Measurements from ENCODE around the gene TOMM7.

TOMM7 gene

DNA sequence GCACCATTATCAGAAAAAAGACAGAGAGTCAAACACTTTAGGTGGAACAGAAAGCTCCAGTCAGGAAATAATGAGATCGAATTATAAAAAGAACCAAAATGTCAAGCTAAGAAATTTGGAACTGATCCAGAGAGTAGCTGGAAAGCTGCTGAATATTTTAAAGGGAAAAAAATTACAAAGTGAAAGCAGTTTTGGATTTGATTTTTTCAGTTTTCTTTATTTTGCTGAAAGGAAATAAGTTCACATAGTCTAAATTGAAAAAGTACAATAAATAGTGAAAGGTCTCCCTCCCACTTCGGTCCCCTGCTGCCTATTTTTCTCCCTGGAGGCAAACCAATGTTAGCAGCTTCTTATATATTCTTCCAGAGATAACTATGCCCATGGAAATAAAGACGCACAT is 11.3 kb upstream of the TOMM7 start:
- H3K4me3 ChIP-seq (ENCODE audit: low read depth, low read length), result no peak overlapping the region
- TF ChIP-seq, protein P1, sequence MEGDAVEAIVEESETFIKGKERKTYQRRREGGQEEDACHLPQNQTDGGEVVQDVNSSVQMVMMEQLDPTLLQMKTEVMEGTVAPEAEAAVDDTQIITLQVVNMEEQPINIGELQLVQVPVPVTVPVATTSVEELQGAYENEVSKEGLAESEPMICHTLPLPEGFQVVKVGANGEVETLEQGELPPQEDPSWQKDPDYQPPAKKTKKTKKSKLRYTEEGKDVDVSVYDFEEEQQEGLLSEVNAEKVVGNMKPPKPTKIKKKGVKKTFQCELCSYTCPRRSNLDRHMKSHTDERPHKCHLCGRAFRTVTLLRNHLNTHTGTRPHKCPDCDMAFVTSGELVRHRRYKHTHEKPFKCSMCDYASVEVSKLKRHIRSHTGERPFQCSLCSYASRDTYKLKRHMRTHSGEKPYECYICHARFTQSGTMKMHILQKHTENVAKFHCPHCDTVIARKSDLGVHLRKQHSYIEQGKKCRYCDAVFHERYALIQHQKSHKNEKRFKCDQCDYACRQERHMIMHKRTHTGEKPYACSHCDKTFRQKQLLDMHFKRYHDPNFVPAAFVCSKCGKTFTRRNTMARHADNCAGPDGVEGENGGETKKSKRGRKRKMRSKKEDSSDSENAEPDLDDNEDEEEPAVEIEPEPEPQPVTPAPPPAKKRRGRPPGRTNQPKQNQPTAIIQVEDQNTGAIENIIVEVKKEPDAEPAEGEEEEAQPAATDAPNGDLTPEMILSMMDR (IDR thresholded peaks at IDR 0.05; ENCODE audit: borderline replicate concordance, insufficient read depth, low read depth, low read length), result no peak

DNA sequence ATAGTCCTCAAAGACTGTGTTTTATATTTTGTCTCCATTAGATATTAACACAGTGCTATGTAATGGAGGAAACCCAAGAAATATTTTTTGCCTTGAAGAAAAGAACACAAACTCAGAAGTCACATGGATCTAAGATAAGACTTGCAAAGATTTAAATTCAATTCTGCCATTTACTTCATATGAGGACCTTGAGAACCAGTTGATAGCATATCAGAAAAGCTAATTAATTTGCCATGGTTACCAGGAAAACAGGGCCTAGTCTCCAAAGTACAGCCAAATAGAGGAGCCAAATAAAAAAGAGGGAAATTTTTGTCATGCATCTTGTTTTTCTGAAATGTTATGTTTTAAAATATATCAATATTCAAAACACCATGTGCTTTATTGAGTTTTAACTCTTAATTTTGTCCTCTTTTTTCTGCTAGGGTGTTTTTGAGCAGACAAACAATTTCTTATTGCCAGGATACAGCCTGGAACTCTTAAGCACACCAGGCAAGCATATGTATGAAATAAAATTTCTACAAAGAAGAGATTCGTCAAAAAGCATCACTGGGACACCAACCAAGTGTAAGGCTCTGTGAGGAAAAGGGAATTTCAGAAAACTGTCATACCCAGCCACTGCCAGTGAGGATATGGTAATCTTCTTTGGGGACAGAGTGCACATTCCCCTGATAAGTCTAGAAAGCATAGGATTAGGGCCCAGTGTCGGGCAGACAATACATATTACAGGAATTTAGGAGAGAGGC is 10.6 kb upstream of the TOMM7 start:
- TF ChIP-seq, protein P1 (IDR thresholded peaks at IDR 0.05; ENCODE audit: borderline replicate concordance, insufficient read depth, low read depth, low read length), result no peak
- H3K4me3 ChIP-seq (ENCODE audit: low read depth, low read length), result no peak overlapping the region

DNA sequence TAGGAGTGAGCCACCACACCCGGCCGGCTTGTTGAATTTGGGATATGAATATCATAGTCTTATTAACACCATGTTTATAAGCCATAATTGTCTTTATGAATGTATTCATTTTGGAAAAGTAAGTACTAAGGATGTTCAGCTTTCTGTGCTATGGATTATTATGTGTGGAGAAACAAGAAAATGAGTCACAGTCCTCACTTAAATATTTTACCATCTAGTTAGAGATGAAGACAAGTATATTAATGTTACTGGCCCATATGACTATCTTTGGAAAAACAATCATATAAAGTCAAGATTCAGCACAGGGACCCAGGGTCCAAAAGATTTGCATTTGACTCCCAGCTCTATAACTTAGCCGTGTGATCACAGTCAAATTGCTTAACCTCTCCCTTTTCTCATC is 9.8 kb upstream of the TOMM7 start:
- TF ChIP-seq, protein P1 (IDR thresholded peaks at IDR 0.05; ENCODE audit: borderline replicate concordance, insufficient read depth, low read depth, low read length), result no peak
- H3K4me3 ChIP-seq (ENCODE audit: low read depth, low read length), result no peak overlapping the region

GRCh38 chr7:22831602-22832305 is 9.1 kb upstream of the TOMM7 start:
- TF ChIP-seq, protein P1 (IDR thresholded peaks at IDR 0.05; ENCODE audit: borderline replicate concordance, insufficient read depth, low read depth, low read length), result no peak
- no peak overlapping the region for H3K4me3 ChIP-seq (ENCODE audit: low read depth, low read length)

DNA sequence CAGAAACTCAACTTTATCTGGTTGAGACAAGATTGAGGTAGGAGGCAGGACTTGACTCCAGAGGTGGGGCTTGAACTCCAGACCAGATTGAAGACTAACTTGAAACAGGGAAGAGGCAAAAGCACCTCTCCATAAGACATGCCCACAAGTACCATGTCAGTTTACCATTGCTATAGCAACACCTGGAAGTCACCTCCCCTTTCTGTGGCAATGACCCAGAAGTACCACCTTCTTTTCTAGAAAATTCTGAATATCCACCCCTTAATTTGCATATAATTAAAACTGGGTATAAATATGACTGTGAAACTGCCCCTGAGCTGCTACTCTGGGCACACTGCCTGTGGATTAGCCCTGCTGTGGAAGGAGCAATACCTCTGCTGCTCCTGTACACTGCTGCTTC is 4.9 kb upstream of the TOMM7 start:
- no peak overlapping the region for H3K4me3 ChIP-seq (ENCODE audit: low read depth, low read length)

GRCh38 chr7:22826593-22826992 is 3.9 kb upstream of the TOMM7 start:
- TF ChIP-seq, protein P1 (IDR thresholded peaks at IDR 0.05; ENCODE audit: borderline replicate concordance, insufficient read depth, low read depth, low read length), result no peak
- no peak overlapping the region for H3K4me3 ChIP-seq (ENCODE audit: low read depth, low read length)

More for the DNA sequence above, 4.9 kb upstream of the TOMM7 start:
- TF ChIP-seq, protein P1 (IDR thresholded peaks at IDR 0.05; ENCODE audit: borderline replicate concordance, insufficient read depth, low read depth, low read length), result no peak

GRCh38 chr7:22824760-22825159 is 2.1 kb upstream of the TOMM7 start:
- TF ChIP-seq, protein P1 (IDR thresholded peaks at IDR 0.05; ENCODE audit: borderline replicate concordance, insufficient read depth, low read depth, low read length), result no peak
- H3K4me3 ChIP-seq (ENCODE audit: low read depth, low read length), result no peak overlapping the region
